Measurements from ENCODE around the gene FGD3.

Gene FGD3

DNA sequence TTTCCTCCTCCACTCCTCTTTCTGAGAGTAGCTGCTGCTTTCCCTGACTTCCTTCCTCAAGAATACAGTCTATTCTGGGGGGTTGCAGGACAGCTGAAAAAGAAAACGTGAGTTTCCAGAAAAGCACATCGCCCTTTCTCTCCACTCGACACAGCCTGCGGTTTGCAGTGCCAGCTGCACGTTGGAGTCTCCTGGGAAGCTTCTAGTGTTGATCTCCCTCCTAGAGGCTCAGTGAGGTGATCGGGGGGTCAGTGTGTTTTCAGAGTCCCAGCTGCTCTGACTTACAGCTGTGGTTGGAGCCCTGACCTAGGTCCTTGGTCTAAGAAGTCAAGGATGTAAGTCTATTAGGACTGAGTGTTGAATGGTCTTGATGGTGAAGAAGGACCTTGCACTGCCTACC lies 86.2 kb downstream of the FGD3 start:
- no peak for DNase-seq

- no peak for DNase-seq
Observed at GRCh38 chr9:93035106-93035660, 87.9 kb downstream of the FGD3 start.

DNA sequence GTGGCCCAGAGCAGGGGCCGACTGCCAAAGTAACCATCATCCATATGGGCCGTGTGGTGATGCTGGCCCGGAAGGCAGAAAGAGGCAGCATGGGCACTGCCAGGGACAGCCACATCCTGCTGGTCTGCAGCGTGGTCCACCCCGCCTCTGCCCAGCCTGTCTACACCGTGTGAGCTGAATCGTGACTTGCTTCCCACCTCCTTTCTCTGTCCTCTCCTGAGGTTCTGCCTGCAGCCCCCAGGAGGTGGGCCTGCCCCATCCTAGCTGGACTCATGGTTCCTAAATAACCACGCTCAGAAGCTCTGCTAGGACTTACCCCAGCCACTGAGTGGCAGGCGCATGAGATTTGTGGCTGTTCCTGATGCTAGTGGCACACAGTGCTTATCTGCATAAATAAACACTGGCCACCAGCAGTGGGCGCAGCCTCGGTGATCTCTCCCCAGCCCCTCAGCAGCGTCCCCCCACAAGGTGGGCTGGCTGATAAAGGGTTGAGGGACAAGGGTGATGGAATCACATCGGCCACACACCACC lies 88.6 kb downstream of the FGD3 start:
- DNase-seq: no peak

GRCh38 chr9:93036887-93037475 lies 89.7 kb downstream of the FGD3 start:
- DNase-seq: peak in 2 of 6 experiments; percentile 11 to 22

- DNase-seq: no peak
Observed at GRCh38 chr9:93037476-93037971, 90.2 kb downstream of the FGD3 start.

- no peak for DNase-seq
Observed at GRCh38 chr9:93038918-93039317, 91.6 kb downstream of the FGD3 start.

- DNase-seq: no peak
Observed at GRCh38 chr9:93039456-93039855, 92.1 kb downstream of the FGD3 start.

DNA sequence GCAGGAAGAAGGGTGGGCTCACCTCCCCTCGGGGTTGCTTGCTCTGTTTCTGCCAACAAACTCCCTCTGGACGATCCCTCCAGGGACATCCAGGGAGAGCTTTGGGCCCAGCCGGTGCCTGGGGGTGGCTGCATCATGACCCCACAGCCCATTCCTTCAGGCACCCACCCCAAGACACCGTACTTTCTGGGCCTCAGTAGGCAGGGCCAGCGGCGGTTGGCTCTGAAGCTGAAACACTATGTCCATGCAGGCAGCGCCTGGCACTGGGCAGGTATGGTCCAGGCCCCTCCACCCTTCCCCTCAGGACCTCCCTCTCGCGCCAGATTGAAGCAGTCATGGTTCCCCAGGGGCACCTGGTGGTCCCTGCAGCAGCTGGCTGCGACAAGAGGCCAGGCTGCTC lies 92.7 kb downstream of the FGD3 start:
- DNase-seq: no peak

GRCh38 chr9:93040409-93040808 lies 93.1 kb downstream of the FGD3 start:
- DNase-seq: no peak

- no peak for DNase-seq
Observed at GRCh38 chr9:93041108-93041802, 93.9 kb downstream of the FGD3 start.

- peak in 1 of 6 experiments; percentile 20 for DNase-seq
Observed at GRCh38 chr9:93043122-93043521, 95.8 kb downstream of the FGD3 start.

GRCh38 chr9:93045521-93045920 lies 98.2 kb downstream of the FGD3 start:
- no peak for DNase-seq

DNA sequence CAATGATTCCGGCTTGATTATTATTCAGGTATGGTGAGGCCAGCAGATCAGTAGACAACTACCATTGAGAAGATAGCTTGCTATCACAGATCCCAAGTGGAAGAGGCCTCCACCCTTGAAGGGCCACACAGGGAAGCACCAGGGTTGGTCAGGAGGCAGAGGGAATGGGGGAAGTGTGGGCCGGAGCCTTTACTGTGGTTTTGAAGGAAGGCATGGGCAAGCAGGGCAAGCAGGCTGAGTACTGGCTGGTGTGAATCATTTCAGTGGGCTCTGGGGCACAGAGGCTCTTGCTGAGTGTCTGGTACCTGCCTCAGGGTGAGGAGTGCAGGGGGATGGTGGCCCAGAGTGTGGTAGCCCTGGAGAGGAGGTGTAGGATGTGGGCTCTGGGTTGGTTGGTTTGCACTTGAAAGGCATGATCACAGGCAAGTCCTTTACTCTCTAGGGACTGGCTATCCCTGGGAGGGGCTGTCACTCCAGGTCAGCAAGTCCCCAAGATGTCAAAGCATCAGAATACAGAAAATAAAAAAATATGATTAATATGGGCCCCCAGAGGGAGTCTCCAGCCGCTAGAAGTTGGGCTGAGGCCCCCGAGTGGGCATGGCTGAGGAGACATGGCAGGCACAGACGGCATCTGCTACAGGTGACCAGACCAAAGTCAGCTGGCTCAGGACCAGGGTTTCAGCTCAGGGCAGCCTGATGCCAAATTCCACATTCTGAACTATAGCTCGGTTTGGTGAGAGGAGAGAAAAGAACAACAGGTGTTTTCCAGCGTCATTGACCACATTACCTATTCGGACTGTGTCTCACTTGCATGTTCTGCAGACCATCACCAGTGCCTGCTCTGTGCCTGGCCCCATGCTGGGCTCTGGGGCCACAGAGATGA lies 101.5 kb downstream of the FGD3 start:
- no peak for DNase-seq

- no peak for DNase-seq
Observed at GRCh38 chr9:93049491-93049890, 102.2 kb downstream of the FGD3 start.

- DNase-seq: no peak
Observed at GRCh38 chr9:93050231-93050630, 102.9 kb downstream of the FGD3 start.

- DNase-seq: no peak
Observed at GRCh38 chr9:93051680-93052089, 104.4 kb downstream of the FGD3 start.

DNA sequence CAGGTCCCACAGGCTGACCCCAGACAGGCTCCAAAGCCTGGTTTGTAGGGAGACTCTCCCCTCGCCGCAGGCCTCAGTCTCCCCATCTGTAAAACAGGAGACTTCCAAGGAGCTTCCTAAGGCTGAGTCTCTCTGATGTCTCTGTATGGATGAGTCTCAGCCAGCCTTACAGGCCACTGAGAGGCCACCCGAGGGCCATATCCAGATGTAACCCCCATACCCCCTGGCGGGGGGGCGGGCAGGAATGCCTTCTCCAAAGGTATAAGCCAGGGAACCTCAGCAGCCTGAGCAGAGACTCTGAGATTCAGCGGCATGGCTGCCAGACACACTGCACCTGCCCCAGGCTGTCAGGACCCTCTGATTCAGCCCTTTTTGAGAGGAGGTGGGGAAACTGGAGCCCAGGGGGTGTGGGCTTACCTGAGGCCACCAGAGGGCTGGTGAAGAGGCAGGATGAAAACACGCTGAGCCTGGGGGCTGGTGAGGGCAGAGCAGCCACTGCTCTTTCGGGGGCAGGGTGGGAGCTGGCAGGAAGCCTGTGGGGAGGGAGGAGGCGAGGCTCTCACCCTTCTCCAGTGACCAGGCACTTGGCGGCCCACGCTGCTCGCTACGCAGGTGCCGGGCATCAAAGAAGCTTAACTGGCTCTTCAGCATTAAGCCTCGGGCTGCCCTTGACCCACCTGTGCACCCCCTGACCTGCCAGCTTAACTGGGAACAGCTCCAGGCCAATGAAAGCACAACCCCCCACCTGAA lies 105.6 kb downstream of the FGD3 start:
- no peak for DNase-seq

- no peak for DNase-seq
Observed at GRCh38 chr9:93053781-93054331, 106.5 kb downstream of the FGD3 start.

DNA sequence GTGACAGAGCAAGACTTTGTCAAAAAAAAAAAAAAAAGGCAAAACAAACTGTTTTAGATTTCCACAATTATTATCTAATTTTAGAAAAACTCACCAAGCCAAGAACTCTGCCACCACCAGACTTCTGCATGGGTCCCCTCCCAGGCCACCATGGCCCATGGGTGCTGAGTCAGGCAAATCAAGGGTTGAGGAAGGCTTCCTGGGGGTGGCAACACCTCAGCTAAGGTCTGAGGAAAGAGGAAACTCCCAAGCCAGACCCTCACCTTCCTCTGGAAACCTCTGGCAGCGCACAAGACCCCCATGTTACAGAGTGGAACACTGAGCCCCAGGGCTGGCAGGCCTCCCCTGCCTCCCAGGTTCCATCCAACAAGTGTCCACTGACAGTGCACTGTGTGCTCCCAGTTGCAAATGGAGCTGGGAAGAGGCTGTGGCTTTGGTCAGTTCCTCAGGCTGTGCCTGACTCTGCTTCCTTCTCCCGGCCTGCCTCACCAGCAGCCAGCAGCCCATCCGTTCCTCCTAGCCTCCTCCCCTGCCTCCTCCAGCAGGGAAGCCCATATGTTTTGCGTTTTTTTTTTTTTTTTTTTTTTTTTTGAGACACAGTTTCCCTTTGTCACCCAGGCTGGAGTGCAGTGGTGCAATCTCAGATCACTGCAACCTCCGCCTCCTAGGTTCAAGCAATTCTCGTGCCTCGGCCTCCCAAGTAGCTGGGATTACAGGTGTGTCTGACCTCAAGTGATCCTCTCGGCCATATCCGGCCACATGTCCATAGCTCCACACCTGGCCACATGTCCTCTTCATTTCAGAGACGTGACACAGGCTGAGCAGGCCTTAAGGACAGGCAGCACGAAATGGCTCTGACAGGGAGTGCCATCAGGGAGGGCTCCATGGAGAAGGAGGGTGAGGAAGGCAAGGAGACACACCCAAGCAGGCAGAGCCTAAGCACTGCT lies 107.7 kb downstream of the FGD3 start:
- no peak for DNase-seq

DNA sequence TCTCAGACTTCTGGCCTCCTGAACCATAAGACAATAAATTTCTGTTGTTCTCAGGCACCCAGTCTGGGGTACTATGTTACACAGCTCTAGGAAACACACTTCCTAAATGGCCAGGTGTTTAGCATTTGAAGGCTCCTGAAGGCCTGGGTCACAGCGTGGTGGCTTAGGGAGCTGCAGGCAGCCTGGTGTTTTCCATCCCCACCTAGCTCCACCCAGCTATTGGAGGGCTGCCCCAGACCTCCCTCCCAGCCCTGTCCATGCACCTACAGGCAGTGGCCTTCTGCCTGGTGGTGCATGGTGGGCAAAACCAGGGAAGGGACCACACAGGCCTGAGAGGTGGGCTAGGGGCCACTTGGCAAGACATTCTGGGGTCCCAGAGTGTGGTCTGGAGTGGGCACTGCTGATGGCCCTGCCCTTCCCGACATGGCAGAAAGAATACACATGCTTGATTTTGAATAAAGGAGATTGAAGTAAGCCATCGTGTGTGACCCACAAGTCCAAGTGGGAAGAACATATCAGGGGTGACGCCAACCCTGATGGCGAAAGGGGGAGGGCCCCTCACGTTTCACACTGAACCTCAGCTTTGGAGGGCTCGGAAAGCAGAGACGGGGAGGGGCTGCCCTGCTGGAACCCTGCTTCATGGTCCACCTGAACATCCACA lies 109.8 kb downstream of the FGD3 start:
- DNase-seq: no peak

Measured in stimulated activated naive CD4-positive, alpha-beta T cell (primary cell).